ENCODE results near the gene TTC7B. TPM values are rescaled to one million over a fixed set of nuclear protein-coding genes. Genes with fewer than 3 reads are reported as not detected.

TTC7B gene
- total RNA-seq, 1 experiment from 2014 or later = 40.9 TPM

GRCh38 chr14:90639641-90640040 lies 176.6 kb downstream of the TTC7B start:
- H3K4me3 ChIP-seq (ENCODE audit: low read depth in 2 of 2, low read length in 2 of 2) = no peak overlapping the region
- BruUV-seq (replicated peaks) = no TSS peak
- H3K9me3 ChIP-seq (ENCODE audit: control insufficient read depth, insufficient read depth, low read depth, low read length) = no peaks in the 10 kb centered on the region
- TF ChIP-seq SIN3A (IDR thresholded peaks at IDR 0.05; ENCODE audit: borderline replicate concordance, insufficient read depth, low read depth, low read length) = no peak
- TF ChIP-seq POLR2AphosphoS5 (IDR thresholded peaks at IDR 0.05; ENCODE audit: low read depth, low read length) = no peak
- no peak for TF ChIP-seq TCF7L2 (IDR thresholded peaks at IDR 0.05; ENCODE audit: low read depth, low read length)
- TF ChIP-seq CTCF (IDR thresholded peaks at IDR 0.05) = no peak
- TF ChIP-seq REST (IDR thresholded peaks at IDR 0.05; ENCODE audit: insufficient read depth in 1 of 2, low read depth in 2 of 2, low read length in 1 of 2) = no peak
- ChIA-PET POLR2A (no interaction called here), CTCF (no interaction called here)
- DNase-seq (ENCODE audit: low read depth, low spot score) (no peak), ATAC-seq (no peak)
- intact Hi-C loops (cut with micrococcal nuclease; ENCODE audit: unreplicated experiment) = no loop called here
- H3K27ac ChIP-seq (ENCODE audit: low read length) = no peak overlapping the region
- no peaks in the 10 kb centered on the region for H3K36me3 ChIP-seq (ENCODE audit: control insufficient read depth, insufficient read depth, low read length)
- in situ Hi-C loops (cut with HindIII; ENCODE audit: low pct_unique_long_range_greater_than_20kb, low sequenced_read_pairs) = no loop called here
- no peaks in the 10 kb centered on the region for H3K4me1 ChIP-seq (ENCODE audit: control insufficient read depth, insufficient read depth, low read length)
- H3K27me3 ChIP-seq (ENCODE audit: control insufficient read depth, insufficient read depth, low read length) = no peaks in the 10 kb centered on the region

- H3K27me3 ChIP-seq (ENCODE audit: control insufficient read depth, insufficient read depth, low read length) = no peaks in the 10 kb centered on the region
- H3K4me3 ChIP-seq (ENCODE audit: low read depth in 2 of 2, low read length in 2 of 2) = no peak overlapping the region
- no peak overlapping the region for H3K27ac ChIP-seq (ENCODE audit: low read length)
- no peaks in the 10 kb centered on the region for H3K36me3 ChIP-seq (ENCODE audit: control insufficient read depth, insufficient read depth, low read length)
- ChIA-PET CTCF (no interaction called here), POLR2A (no interaction called here)
- TF ChIP-seq SIN3A (IDR thresholded peaks at IDR 0.05; ENCODE audit: borderline replicate concordance, insufficient read depth, low read depth, low read length) = no peak
- no peak for TF ChIP-seq CTCF (IDR thresholded peaks at IDR 0.05)
- TF ChIP-seq TCF7L2 (IDR thresholded peaks at IDR 0.05; ENCODE audit: low read depth, low read length) = no peak
- TF ChIP-seq REST (IDR thresholded peaks at IDR 0.05; ENCODE audit: insufficient read depth in 1 of 2, low read depth in 2 of 2, low read length in 1 of 2) = no peak
- no peak for TF ChIP-seq POLR2AphosphoS5 (IDR thresholded peaks at IDR 0.05; ENCODE audit: low read depth, low read length)
- no peaks in the 10 kb centered on the region for H3K4me1 ChIP-seq (ENCODE audit: control insufficient read depth, insufficient read depth, low read length)
- intact Hi-C loops (cut with micrococcal nuclease; ENCODE audit: unreplicated experiment) = no loop called here
- no TSS peak for BruUV-seq (replicated peaks)
- H3K9me3 ChIP-seq (ENCODE audit: control insufficient read depth, insufficient read depth, low read depth, low read length) = no peaks in the 10 kb centered on the region
- no peak for ATAC-seq
- DNase-seq (ENCODE audit: low read depth, low spot score) = no peak
- in situ Hi-C loops (cut with HindIII; ENCODE audit: low pct_unique_long_range_greater_than_20kb, low sequenced_read_pairs) = no loop called here
Measured at GRCh38 chr14:90632871-90633270, 183.4 kb downstream of the TTC7B start.
